ENCODE results near the gene PARD3. TPM values are rescaled to one million over a fixed set of nuclear protein-coding genes. Genes with fewer than 3 reads are reported as not detected.
A peak's percentile ranks its signal among the peaks of the same experiment; 100 is the strongest.

The PARD3 gene
- total RNA-seq, 2 donors from 2014 or later = 59.6 to 74.6 TPM

- Histone ChIP-seq H3K27me3 (ENCODE audit: control insufficient read depth, insufficient read depth, low read length, poor library complexity, severe bottlenecking) (no peaks in the 10 kb centered on the region), H3K4me1 (ENCODE audit: control insufficient read depth, insufficient read depth, low read length) (no peaks in the 10 kb centered on the region), H3K9me3 (ENCODE audit: control insufficient read depth, low read length) (no peaks in the 10 kb centered on the region), H3K27ac (ENCODE audit: low read depth, low read length) (no peak overlapping the region), H3K9ac (ENCODE audit: extremely low read depth, low read length, poor library complexity, severe bottlenecking) (no peak overlapping the region), H3K4me3 (ENCODE audit: low read length) (no peak overlapping the region), H3K36me3 (ENCODE audit: control insufficient read depth, insufficient read depth, low read length) (no peaks in the 10 kb centered on the region)
- Mint-ChIP-seq H3K9me3 (no peaks in the 10 kb centered on the region), H3K27ac (no peak overlapping the region), H3K36me3 (ENCODE audit: low read depth) (no peaks in the 10 kb centered on the region), H3K4me3 (no peak overlapping the region), H3K27me3 (ENCODE audit: insufficient read depth) (no peaks in the 10 kb centered on the region), H3K4me1 (peaks cover 34% of the 10 kb centered on the region)
- no peak for TF ChIP-seq CTCF (conservative IDR thresholded peaks at IDR 0.05)
- DNase-seq = no peak
- 89 to 90% methylated on average over 5 of the region's 5 CpGs for WGBS, 2 experiments (ENCODE audit: insufficient coverage in 1 of 2, insufficient read length in 1 of 2)
These were observed 133.2 kb downstream of the PARD3 start for GRCh38 chr10:34681933-34682332.

DNA sequence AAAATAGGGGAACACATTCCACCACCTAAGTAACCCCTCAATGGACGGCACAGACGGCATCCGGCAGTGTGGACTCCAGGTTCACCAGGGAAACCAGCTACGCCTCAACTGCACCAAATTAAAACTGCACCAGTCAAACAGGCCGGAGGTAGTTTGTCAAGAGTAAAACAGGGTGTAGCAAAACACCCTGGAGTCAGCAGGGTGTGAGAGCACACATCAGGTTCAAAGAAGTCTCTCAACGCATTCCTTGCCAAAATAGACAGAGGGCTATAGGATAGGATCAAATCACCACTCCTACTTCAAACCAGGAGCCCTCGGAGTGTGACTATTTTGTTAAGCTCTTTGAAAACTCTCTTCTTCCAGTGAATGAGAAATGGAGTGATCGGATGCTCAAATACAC is 135.9 kb downstream of the PARD3 start:
- Histone ChIP-seq H3K4me1 (ENCODE audit: control insufficient read depth, insufficient read depth, low read length) (no peaks in the 10 kb centered on the region), H3K4me3 (ENCODE audit: low read length) (no peak overlapping the region), H3K27me3 (ENCODE audit: control insufficient read depth, insufficient read depth, low read length, poor library complexity, severe bottlenecking) (no peaks in the 10 kb centered on the region), H3K9me3 (ENCODE audit: control insufficient read depth, low read length) (no peaks in the 10 kb centered on the region), H3K36me3 (ENCODE audit: control insufficient read depth, insufficient read depth, low read length) (no peaks in the 10 kb centered on the region), H3K27ac (ENCODE audit: low read depth, low read length) (no peak overlapping the region), H3K9ac (ENCODE audit: extremely low read depth, low read length, poor library complexity, severe bottlenecking) (no peak overlapping the region)
- H3K9me3 Mint-ChIP-seq = no peaks in the 10 kb centered on the region
- peak overlapping the region; percentile 50 for H3K27ac Mint-ChIP-seq
- 90 to 100% methylated on average over 1 to 8 of the region's 8 CpGs for WGBS, 2 experiments (ENCODE audit: insufficient coverage in 1 of 2, insufficient read length in 1 of 2)
- H3K27me3 Mint-ChIP-seq (ENCODE audit: insufficient read depth) = no peaks in the 10 kb centered on the region
- H3K4me3 Mint-ChIP-seq = no peak overlapping the region
- no peak for TF ChIP-seq CTCF (conservative IDR thresholded peaks at IDR 0.05)
- H3K4me1 Mint-ChIP-seq = peaks cover 31% of the 10 kb centered on the region
- no peaks in the 10 kb centered on the region for H3K36me3 Mint-ChIP-seq (ENCODE audit: low read depth)
- DNase-seq = no peak

DNA sequence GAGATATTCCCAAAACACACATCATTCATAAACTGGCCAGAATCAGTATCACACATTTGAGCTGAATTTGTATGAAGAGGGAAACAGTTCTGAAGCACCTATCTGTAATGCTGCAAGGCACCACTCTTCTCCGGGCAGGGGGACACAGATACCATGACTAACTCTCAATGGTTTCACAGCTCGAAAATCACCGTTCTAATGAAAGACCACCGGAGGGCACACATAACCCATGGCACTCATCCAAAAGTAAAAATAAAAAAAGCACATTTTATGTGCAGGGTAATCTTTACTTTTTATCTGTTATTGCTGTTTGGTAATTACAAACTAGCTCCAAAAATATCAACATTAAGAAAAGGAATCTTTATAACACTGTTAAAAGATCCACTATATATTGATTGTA is 137.5 kb downstream of the PARD3 start:
- Mint-ChIP-seq H3K27ac (peak overlapping the region; percentile 26), H3K9me3 (no peaks in the 10 kb centered on the region), H3K36me3 (ENCODE audit: low read depth) (no peaks in the 10 kb centered on the region), H3K4me3 (no peak overlapping the region), H3K27me3 (ENCODE audit: insufficient read depth) (no peaks in the 10 kb centered on the region), H3K4me1 (peaks cover 26% of the 10 kb centered on the region)
- no peaks in the 10 kb centered on the region for H3K36me3 ChIP-seq (ENCODE audit: control insufficient read depth, insufficient read depth, low read length)
- no peak overlapping the region for H3K27ac ChIP-seq (ENCODE audit: low read depth, low read length)
- no peak for DNase-seq
- peak; percentile 64 for TF ChIP-seq CTCF (conservative IDR thresholded peaks at IDR 0.05)
- no peak overlapping the region for H3K4me3 ChIP-seq (ENCODE audit: low read length)
- 92 to 100% methylated on average over 1 to 4 of the region's 4 CpGs for WGBS, 2 experiments (ENCODE audit: insufficient coverage in 1 of 2, insufficient read length in 1 of 2)
- H3K9me3 ChIP-seq (ENCODE audit: control insufficient read depth, low read length) = no peaks in the 10 kb centered on the region
- no peak overlapping the region for H3K9ac ChIP-seq (ENCODE audit: extremely low read depth, low read length, poor library complexity, severe bottlenecking)
- H3K4me1 ChIP-seq (ENCODE audit: control insufficient read depth, insufficient read depth, low read length) = no peaks in the 10 kb centered on the region
- no peaks in the 10 kb centered on the region for H3K27me3 ChIP-seq (ENCODE audit: control insufficient read depth, insufficient read depth, low read length, poor library complexity, severe bottlenecking)

Measured in endodermal cell (in vitro differentiated cells).